Vagina (tissue), 2 donors: Measurements from ENCODE around the gene HNRNPA2B1. TPM values are rescaled to one million over a fixed set of nuclear protein-coding genes. Genes with fewer than 3 reads are reported as not detected.
A peak's percentile ranks its signal among the peaks of the same experiment; 100 is the strongest.
"Not testable (repeated sequence)": the region's sequence is repeated elsewhere in the genome, so short reads cannot be mapped to it uniquely, and the experiment has no call there.

Experiments used
- DNase-seq, 2 donors: peaks; one replicate each; pipeline ENCODE4 v3.0.0-alpha.2; 2017; ENCODE audit errors: extremely low spot score in 2 of 2
- H3K27ac ChIP-seq: fragments of 200-600 bp; sonication (generic); one replicate; pipeline ENCODE4 v1.5.1; 2019
- H3K27me3 ChIP-seq: fragments of 200-600 bp; sonication (generic); one replicate; pipeline ENCODE4 v1.5.1; 2019
- H3K36me3 ChIP-seq, 2 donors: fragments of 200-600 bp; sonication (generic); one replicate each; pipeline ENCODE4 v1.5.1; 2017 to 2019
- H3K4me1 ChIP-seq: fragments of 200-600 bp; sonication (generic); one replicate; pipeline ENCODE4 v1.5.1; 2019
- H3K4me3 ChIP-seq, 2 donors: fragments of 200-600 bp; sonication (generic); 1 replicate in 1 of 2; 2 replicates in 1 of 2; pipeline ENCODE4 v1.5.1; 2016 to 2019
- H3K9me3 ChIP-seq: fragments of 200-600 bp; sonication (generic); one replicate; pipeline ENCODE4 v1.5.1; 2019
- POLR2A ChIP-seq, 2 donors: fragments of 450-650 bp; IDR thresholded peaks; one replicate each; pipeline ENCODE4 v1.6.1; 2017; ENCODE audit warnings: antibody characterized with exemption in 2 of 2, mild to moderate bottlenecking in 2 of 2, moderate library complexity in 2 of 2
- POLR2AphosphoS5 ChIP-seq, 2 donors: sonication (generic); formaldehyde crosslinking; IDR thresholded peaks; one replicate each; pipeline ENCODE4 v1.9.0; 2017; ENCODE audit warnings: antibody characterized with exemption in 2 of 2, mild to moderate bottlenecking in 2 of 2, low read depth in 1 of 2; ENCODE audit not compliant: insufficient read depth in 1 of 2
- intact Hi-C: fragments of 100-400 bp; cut with DNase I; formaldehyde crosslinking; loops from one replicate; pipeline ENCODE4 v1.15.1; 2023
- total RNA-seq: library from RNA; depleted of rRNA; stranded (reverse); fragments of >200 nt; gene quantifications from one replicate; pipeline ENCODE4 v1.2.3, GENCODE V29; 2016
- TF ChIP-seq, protein P1 (sequence below), 3 experiments: fragments of 450-650 bp in 2 of 3; fragments of 200-600 bp in 1 of 3; sonication (generic) in 1 of 3; IDR thresholded peaks; one replicate each; pipeline ENCODE4 v1.5.1; 2017 to 2019; ENCODE audit warnings: antibody characterized with exemption in 3 of 3, mild to moderate bottlenecking in 2 of 3, moderate library complexity in 2 of 3

The HNRNPA2B1 gene
- total RNA-seq, 1 donor from 2014 or later: 222 TPM

DNA sequence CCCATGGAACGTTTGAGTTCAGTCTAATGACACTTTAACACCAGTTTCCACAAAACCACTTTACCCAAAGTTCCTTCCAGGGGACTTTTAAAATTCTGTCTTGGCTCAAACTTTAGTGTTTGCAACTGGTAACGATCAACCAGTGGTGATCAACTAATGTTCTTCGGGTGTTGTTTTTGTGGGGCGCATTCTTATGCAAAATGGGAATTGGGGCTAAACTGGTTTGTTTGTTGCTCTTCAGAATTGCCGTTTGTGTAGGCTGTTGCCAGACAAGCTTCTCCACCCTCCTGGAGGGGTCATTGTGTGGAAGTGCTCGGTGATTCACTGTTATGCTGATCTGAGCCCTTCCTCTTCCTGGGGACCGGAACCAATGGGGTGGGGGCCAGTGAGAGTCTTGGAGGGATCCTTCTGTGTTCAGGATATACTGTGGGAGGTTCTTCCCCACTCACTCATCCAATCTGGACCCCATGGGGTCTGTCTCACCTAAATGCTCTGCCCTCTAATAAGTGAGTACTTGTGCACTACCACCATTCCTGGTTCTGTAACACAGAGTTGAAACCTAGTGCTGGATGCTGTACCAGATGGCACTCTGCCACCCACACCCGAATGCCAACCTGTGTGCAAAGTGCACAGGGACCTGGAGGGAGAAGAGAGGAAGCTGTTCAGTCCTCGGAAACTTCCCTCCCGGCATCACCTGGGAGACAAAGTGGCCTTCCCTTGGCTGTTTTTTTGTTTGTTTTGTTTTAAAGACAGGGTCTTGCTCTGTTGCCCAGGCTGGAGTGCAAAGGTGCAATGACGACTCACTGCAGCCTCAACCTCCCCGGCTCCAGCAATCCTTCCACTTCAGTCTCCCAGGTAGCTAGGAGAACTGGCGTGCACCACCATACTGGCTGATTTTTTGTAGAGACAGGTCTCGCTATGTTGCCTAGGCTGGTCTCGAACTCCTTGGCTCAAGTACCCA is 46.4 kb downstream of the HNRNPA2B1 start:
- Histone ChIP-seq H3K36me3 (no peaks in the 10 kb centered on the region), H3K4me3 (peak overlapping the region in 1 of 2 donors; percentile 48), H3K27ac (no peak overlapping the region), H3K4me1 (peaks cover 21% of the 10 kb centered on the region), H3K27me3 (no peaks in the 10 kb centered on the region), H3K9me3 (no peaks in the 10 kb centered on the region)
- intact Hi-C loops: no loop called here
- no peak for TF ChIP-seq POLR2A (IDR thresholded peaks at IDR 0.05)
- TF ChIP-seq, protein P1, sequence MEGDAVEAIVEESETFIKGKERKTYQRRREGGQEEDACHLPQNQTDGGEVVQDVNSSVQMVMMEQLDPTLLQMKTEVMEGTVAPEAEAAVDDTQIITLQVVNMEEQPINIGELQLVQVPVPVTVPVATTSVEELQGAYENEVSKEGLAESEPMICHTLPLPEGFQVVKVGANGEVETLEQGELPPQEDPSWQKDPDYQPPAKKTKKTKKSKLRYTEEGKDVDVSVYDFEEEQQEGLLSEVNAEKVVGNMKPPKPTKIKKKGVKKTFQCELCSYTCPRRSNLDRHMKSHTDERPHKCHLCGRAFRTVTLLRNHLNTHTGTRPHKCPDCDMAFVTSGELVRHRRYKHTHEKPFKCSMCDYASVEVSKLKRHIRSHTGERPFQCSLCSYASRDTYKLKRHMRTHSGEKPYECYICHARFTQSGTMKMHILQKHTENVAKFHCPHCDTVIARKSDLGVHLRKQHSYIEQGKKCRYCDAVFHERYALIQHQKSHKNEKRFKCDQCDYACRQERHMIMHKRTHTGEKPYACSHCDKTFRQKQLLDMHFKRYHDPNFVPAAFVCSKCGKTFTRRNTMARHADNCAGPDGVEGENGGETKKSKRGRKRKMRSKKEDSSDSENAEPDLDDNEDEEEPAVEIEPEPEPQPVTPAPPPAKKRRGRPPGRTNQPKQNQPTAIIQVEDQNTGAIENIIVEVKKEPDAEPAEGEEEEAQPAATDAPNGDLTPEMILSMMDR (IDR thresholded peaks at IDR 0.05): no peak
- no peak for TF ChIP-seq POLR2AphosphoS5 (IDR thresholded peaks at IDR 0.05; ENCODE audit: insufficient read depth in 1 of 2, low read depth in 1 of 2)
- DNase-seq: no peak

DNA sequence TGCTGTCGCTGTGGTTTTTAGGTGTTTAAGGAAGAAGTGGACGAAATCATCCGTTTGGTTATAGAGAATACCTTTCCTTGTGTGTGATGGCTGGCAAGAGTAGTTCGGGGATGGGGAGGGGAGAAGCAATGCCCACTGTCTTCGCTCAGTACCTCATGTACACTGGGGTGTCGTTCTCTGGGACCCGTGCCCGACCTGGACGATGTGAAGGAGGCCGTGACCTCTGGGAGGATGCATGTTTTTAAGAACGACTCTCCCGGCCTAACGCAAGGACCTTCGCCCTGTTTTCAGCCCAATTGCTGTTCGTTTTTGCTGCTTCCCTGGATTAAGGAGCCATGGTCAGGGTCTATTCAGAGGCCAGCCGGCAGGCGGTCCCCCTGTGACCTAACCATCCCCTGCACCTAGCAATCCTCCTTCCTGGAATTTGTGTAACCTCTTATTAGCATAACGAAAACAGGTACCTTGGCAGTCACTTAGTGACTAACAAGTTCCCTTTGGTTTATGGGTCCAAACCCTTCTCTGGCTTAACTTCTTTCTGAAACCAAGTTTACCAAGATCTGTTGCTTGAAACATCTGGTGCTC is 47.2 kb downstream of the HNRNPA2B1 start:
- no peaks in the 10 kb centered on the region for H3K36me3 ChIP-seq
- no peak for DNase-seq
- no peaks in the 10 kb centered on the region for H3K9me3 ChIP-seq
- H3K4me3 ChIP-seq: peak overlapping the region; percentile 48 to 66
- intact Hi-C loops: no loop called here
- H3K27me3 ChIP-seq: no peaks in the 10 kb centered on the region
- H3K4me1 ChIP-seq: peaks cover 21% of the 10 kb centered on the region
- no peak for TF ChIP-seq POLR2AphosphoS5 (IDR thresholded peaks at IDR 0.05; ENCODE audit: insufficient read depth in 1 of 2, low read depth in 1 of 2)
- TF ChIP-seq POLR2A (IDR thresholded peaks at IDR 0.05): no peak
- TF ChIP-seq, protein P1 (IDR thresholded peaks at IDR 0.05): no peak
- H3K27ac ChIP-seq: no peak overlapping the region

DNA sequence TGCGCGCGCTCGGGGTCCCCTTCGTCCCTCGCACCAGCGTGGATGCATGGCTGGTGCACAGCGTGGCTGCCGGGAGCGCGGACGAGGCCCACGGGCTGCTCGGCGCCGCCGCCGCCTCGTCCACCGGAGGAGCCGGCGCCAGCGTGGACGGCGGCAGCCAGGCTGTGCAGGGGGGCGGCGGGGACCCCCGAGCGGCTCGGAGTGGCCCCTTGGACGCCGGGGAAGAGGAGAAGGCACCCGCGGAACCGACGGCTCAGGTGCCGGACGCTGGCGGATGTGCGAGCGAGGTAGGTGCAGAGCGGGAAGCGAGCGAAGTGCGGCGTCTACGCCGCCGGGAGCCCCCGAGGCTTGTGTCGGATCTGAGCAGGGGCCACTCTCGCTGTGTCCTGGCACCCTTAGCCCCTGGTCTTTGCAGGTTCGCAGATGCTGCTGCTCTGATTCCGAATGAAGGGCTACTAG is 47.7 kb downstream of the HNRNPA2B1 start:
- H3K4me1 ChIP-seq: peaks cover 21% of the 10 kb centered on the region
- intact Hi-C loops, H3K27ac ChIP-seq: not testable (repeated sequence)

DNA sequence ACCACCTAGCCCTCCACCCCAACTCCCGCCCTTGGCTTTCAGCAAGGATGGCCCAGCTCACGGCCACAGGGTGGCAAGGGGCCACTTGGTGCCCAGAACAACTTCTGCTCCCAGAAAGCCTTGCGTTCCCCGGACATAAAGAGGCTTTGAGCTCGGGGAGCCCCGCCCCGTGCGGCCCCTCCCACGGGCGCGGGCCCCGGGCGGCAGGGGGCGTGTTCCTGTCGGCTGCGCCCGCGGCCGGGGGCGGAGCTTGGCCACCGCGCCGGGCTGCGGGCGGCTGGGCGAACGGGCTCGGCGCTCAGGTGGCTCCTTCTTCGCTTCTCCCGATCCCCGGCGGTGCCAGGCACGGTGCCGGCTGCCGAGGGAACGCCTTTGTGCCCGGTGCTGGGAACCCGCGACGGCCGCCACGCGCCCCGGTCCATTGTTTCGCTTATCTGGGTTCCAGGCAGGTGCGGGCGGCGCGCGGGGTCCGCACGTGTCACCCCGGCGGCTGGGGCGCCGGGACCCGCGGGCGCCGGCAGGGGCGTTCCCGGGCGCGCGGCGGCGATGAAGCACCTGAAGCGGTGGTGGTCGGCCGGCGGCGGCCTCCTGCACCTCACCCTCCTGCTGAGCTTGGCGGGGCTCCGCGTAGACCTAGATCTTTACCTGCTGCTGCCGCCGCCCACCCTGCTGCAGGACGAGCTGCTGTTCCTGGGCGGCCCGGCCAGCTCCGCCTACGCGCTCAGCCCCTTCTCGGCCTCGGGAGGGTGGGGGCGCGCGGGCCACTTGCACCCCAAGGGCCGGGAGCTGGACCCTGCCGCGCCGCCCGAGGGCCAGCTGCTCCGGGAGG is 48.4 kb downstream of the HNRNPA2B1 start, which contains the start of gene NFE2L3:
TSS of gene NFE2L3 (plus strand) at position 246 of the 829 bp plus-strand sequence. CDS start at position 547, 301 bp downstream.
- TF ChIP-seq, protein P1 (IDR thresholded peaks at IDR 0.05): no peak
- no peak for TF ChIP-seq POLR2A (IDR thresholded peaks at IDR 0.05)
- no peak for TF ChIP-seq POLR2AphosphoS5 (IDR thresholded peaks at IDR 0.05; ENCODE audit: insufficient read depth in 1 of 2, low read depth in 1 of 2)
- H3K9me3 ChIP-seq: no peaks in the 10 kb centered on the region
- intact Hi-C loops: no loop called here
- H3K27ac ChIP-seq: no peak within 1 kb of the TSS
- no peak for DNase-seq
- peak within 1 kb of the TSS; percentile 48 to 66 for H3K4me3 ChIP-seq
- H3K27me3 ChIP-seq: no peaks in the 10 kb centered on the region
- no peaks in the 10 kb centered on the region for H3K36me3 ChIP-seq
- H3K4me1 ChIP-seq: peaks cover 21% of the 10 kb centered on the region

More for the DNA sequence above, 47.7 kb downstream of the HNRNPA2B1 start:
- H3K9me3 ChIP-seq, H3K27me3 ChIP-seq, H3K36me3 ChIP-seq, DNase-seq: not testable (repeated sequence)
- peak overlapping the region; percentile 48 to 66 for H3K4me3 ChIP-seq

DNA sequence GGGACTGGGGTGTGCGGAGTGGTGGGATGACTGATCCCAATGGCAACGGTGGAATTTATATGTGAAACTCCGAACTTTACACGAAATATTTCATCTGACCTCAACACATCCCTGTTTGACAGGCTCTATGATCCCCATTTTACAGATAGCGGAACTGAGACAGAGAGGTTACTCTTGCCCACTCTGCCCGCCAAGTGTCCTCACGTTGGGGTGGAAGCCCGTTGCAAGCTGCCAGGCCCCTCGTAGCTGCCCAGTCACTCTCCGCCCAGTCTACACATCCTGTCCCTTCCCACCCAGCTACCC is 48.9 kb downstream of the HNRNPA2B1 start:
- DNase-seq: no peak
- peak overlapping the region; percentile 48 to 66 for H3K4me3 ChIP-seq
- intact Hi-C loops: no loop called here
- H3K9me3 ChIP-seq: no peaks in the 10 kb centered on the region
- H3K27me3 ChIP-seq: no peaks in the 10 kb centered on the region
- H3K36me3 ChIP-seq: no peaks in the 10 kb centered on the region
- peaks cover 21% of the 10 kb centered on the region for H3K4me1 ChIP-seq
- TF ChIP-seq, protein P1 (IDR thresholded peaks at IDR 0.05): no peak
- no peak for TF ChIP-seq POLR2AphosphoS5 (IDR thresholded peaks at IDR 0.05; ENCODE audit: insufficient read depth in 1 of 2, low read depth in 1 of 2)
- no peak for TF ChIP-seq POLR2A (IDR thresholded peaks at IDR 0.05)
- no peak overlapping the region for H3K27ac ChIP-seq
